ENCODE data around the gene DNAAF3.

- TF ChIP-seq, protein P1, sequence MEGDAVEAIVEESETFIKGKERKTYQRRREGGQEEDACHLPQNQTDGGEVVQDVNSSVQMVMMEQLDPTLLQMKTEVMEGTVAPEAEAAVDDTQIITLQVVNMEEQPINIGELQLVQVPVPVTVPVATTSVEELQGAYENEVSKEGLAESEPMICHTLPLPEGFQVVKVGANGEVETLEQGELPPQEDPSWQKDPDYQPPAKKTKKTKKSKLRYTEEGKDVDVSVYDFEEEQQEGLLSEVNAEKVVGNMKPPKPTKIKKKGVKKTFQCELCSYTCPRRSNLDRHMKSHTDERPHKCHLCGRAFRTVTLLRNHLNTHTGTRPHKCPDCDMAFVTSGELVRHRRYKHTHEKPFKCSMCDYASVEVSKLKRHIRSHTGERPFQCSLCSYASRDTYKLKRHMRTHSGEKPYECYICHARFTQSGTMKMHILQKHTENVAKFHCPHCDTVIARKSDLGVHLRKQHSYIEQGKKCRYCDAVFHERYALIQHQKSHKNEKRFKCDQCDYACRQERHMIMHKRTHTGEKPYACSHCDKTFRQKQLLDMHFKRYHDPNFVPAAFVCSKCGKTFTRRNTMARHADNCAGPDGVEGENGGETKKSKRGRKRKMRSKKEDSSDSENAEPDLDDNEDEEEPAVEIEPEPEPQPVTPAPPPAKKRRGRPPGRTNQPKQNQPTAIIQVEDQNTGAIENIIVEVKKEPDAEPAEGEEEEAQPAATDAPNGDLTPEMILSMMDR (conservative IDR thresholded peaks at IDR 0.05; ENCODE audit: low read length), result no peak
- TF ChIP-seq EZH2phosphoT487 (IDR thresholded peaks at IDR 0.05; ENCODE audit: borderline replicate concordance), result no peak
These were observed 6.8 kb upstream of the DNAAF3 start for GRCh38 chr19:55173186-55173713.

Data from Loucy (cell line).